Brain microvascular endothelial cell (primary cell): Measurements from ENCODE around the gene MBIP.

Source experiments
- DNase-seq: peaks from one replicate; pipeline ENCODE4 v3.0.0-alpha.2; 2020
- H3K27ac ChIP-seq: fragments of 250-450 bp; sonication (Bioruptor Pico); 2 replicates; pipeline ENCODE4 v1.5.1; 2020; ENCODE audit warnings: mild to moderate bottlenecking, moderate library complexity
- H3K27me3 ChIP-seq: fragments of 250-450 bp; sonication (Bioruptor Pico); replicated peaks from 2 replicates; pipeline ENCODE4 v1.5.1; 2020; ENCODE audit warnings: mild to moderate bottlenecking
- H3K36me3 ChIP-seq: fragments of 250-450 bp; sonication (Bioruptor Pico); replicated peaks from 2 replicates; pipeline ENCODE4 v1.5.1; 2020; ENCODE audit warnings: mild to moderate bottlenecking
- H3K4me3 ChIP-seq: 2 replicates; pipeline ENCODE4 v1.5.1; 2011; ENCODE audit warnings: low read depth, mild to moderate bottlenecking, control low read depth, low read length, moderate library complexity
- in situ Hi-C: cut with HindIII; loops from 2 replicates; pipeline ENCODE4 v1.10.0; 2017; ENCODE audit warnings: low sequenced_read_pairs, low pct_ligation_motif_present
- TF ChIP-seq, protein P1 (sequence below): IDR thresholded peaks from 2 replicates; pipeline ENCODE4 v1.5.1; 2011; ENCODE audit warnings: low read depth, mild to moderate bottlenecking, moderate library complexity, low read length, control low read depth, inconsistent platforms; ENCODE audit errors: missing control alignments

Gene MBIP

DNA sequence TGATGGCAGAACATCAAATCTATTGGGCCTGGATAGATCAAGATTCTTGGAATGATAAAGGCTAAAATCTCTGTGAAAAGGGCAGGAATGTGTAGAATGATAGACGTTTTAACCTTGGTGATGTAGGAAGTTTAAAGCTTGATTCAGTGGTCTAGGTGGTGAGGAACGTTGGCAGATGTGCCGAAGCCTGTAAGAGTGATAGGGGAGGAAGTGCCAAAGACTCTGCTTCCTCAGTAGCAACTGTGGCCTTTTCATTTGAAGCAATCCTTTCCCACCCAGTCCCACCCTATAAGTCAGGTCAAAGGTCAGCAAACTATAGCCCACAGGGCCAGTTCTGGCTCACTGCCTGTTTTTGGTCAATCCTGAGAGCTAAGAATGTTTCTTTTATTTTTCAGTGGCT, 62.2 kb downstream of the MBIP start:
- Histone ChIP-seq H3K27me3 (no peaks in the 10 kb centered on the region), H3K36me3 (no peaks in the 10 kb centered on the region), H3K27ac (no peak overlapping the region), H3K4me3 (no peak overlapping the region)
- in situ Hi-C loops: no loop called here
- no peak for DNase-seq
- TF ChIP-seq, protein P1, sequence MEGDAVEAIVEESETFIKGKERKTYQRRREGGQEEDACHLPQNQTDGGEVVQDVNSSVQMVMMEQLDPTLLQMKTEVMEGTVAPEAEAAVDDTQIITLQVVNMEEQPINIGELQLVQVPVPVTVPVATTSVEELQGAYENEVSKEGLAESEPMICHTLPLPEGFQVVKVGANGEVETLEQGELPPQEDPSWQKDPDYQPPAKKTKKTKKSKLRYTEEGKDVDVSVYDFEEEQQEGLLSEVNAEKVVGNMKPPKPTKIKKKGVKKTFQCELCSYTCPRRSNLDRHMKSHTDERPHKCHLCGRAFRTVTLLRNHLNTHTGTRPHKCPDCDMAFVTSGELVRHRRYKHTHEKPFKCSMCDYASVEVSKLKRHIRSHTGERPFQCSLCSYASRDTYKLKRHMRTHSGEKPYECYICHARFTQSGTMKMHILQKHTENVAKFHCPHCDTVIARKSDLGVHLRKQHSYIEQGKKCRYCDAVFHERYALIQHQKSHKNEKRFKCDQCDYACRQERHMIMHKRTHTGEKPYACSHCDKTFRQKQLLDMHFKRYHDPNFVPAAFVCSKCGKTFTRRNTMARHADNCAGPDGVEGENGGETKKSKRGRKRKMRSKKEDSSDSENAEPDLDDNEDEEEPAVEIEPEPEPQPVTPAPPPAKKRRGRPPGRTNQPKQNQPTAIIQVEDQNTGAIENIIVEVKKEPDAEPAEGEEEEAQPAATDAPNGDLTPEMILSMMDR: no peak

DNA sequence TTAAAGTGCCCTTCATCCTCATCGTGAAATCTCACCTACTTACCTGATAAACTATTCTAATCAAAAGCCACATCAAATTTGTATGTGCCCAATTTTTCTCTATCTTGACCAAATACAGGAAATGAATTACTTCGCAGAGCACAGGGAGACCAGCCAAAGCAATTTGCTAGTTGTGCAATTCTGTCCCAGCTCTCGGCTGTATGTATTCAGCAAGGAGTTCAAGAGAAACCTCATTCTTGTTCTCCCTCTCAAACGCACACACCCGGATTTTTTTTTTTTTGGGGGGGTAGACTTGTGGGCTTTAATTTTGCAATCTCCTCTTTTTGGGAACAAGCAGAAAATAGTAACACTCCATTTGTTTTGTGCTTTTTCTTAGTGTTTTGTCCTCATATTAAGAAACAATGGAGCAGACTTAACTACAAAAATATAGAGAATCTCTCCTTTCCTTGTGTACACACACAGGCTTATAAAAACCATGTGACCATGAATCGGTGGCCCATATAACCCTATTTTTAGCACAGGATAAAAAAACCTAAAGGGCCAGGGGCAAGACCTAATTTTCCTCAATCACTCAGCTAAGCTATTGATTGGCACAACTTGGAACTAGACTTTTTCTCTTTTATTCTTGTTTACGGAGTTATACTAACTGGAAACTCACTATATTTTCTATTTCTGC, 64.2 kb downstream of the MBIP start:
- Histone ChIP-seq H3K27ac (no peak overlapping the region), H3K27me3 (no peaks in the 10 kb centered on the region), H3K36me3 (no peaks in the 10 kb centered on the region), H3K4me3 (no peak overlapping the region)
- no peak for DNase-seq
- TF ChIP-seq, protein P1: no peak
- in situ Hi-C loops: no loop called here

GRCh38 chr14:36254020-36254624, 66.3 kb downstream of the MBIP start:
- Histone ChIP-seq H3K36me3 (no peaks in the 10 kb centered on the region), H3K4me3 (no peak overlapping the region), H3K27ac (no peak overlapping the region), H3K27me3 (no peaks in the 10 kb centered on the region)
- in situ Hi-C loops: no loop called here
- DNase-seq: peak; percentile 5
- TF ChIP-seq, protein P1: no peak
